SK-N-MC (cell line): Measurements from ENCODE around the gene SYCN.

ENCODE experiments used
- DNase-seq: peaks from one replicate; pipeline ENCODE4 v3.0.0-alpha.2; 2011; ENCODE audit warnings: low read depth, low spot score
- H3K27ac ChIP-seq: fragments of 200-600 bp; sonication (generic); 2 replicates; pipeline ENCODE4 v1.5.1; 2016; ENCODE audit warnings: mixed run types
- H3K36me3 ChIP-seq: fragments of 200-600 bp; sonication (generic); 2 replicates; pipeline ENCODE4 v1.6.1; 2017; ENCODE audit warnings: antibody characterized with exemption, low read length, mixed read lengths; ENCODE audit not compliant: insufficient read depth
- H3K4me3 ChIP-seq: fragments of 200-600 bp; sonication (generic); 2 replicates; pipeline ENCODE4 v1.5.1; 2016
- H3K9ac ChIP-seq: fragments of 200-600 bp; sonication (generic); 2 replicates; pipeline ENCODE4 v1.8.0; 2017; ENCODE audit warnings: mixed run types, mixed read lengths; ENCODE audit not compliant: insufficient read length
- H3K9me3 ChIP-seq: fragments of 200-600 bp; sonication (generic); 2 replicates; pipeline ENCODE4 v1.6.1; 2017; ENCODE audit warnings: low read depth, mild to moderate bottlenecking, antibody characterized with exemption, low read length, moderate library complexity, mixed read lengths
- EZH2 ChIP-seq: fragments of 200-600 bp; sonication (generic); IDR thresholded peaks from one replicate; pipeline ENCODE4 v1.6.1; 2017; ENCODE audit warnings: antibody characterized with exemption
- FOXP2 ChIP-seq: optimal IDR thresholded peaks from 2 replicates; pipeline ENCODE3; 2011; ENCODE audit warnings: mild to moderate bottlenecking, moderate library complexity; ENCODE audit not compliant: insufficient read depth; ENCODE audit errors: extremely low read length, control extremely low read depth
- POLR2AphosphoS5 ChIP-seq: IDR thresholded peaks from 2 replicates; pipeline ENCODE4 v1.6.1; 2012; ENCODE audit warnings: mild to moderate bottlenecking, low read depth, low read length, borderline replicate concordance

SYCN gene

DNA sequence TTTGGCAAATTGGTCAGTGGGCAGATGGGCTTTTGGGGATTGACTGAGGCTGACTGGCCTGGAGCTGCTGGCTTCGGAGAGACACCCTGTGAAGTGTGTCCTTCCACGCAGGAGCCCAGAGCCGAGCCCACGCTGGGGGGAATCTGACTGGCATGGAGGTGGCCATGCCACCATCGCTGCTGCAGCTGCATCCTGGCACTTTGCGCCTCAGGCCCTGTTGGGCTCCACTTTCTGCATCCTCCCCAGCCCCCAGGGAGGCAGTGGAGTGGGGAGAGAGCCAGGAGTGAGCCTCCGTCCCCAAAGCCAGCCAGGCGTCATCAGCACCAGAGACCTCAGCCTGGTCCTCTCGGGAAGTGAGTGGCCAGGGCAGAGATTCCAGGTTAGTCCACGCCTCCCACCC lies 24.3 kb downstream of the SYCN start:
- no peak overlapping the region for H3K9ac ChIP-seq

DNA sequence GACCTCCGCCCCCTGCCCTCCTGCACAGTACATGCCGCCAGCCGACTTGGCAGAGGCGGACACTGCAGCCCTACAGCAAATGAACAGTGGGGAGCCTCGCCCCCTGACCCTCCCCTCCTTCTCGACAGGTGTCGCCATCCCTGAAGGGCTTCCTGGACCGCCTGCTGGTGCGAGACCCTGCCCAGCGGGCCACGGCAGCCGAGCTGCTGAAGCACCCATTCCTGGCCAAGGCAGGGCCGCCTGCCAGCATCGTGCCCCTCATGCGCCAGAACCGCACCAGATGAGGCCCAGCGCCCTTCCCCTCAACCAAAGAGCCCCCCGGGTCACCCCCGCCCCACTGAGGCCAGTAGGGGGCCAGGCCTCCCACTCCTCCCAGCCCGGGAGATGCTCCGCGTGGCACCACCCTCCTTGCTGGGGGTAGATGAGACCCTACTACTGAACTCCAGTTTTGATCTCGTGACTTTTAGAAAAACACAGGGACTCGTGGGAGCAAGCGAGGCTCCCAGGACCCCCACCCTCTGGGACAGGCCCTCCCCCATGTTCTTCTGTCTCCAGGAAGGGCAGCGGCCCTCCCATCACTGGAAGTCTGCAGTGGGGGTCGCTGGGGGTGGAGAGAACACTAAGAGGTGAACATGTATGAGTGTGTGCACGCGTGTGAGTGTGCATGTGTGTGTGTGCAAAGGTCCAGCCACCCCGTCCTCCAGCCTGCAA lies 25.6 kb downstream of the SYCN start:
- Histone ChIP-seq H3K9ac (no peak overlapping the region), H3K36me3 (no peaks in the 10 kb centered on the region), H3K9me3 (no peaks in the 10 kb centered on the region), H3K27ac (no peak overlapping the region), H3K4me3 (no peak overlapping the region)
- DNase-seq = no peak
- TF ChIP-seq POLR2AphosphoS5 = no peak
- TF ChIP-seq EZH2 = no peak
- no peak for TF ChIP-seq FOXP2

More for the DNA sequence above, 24.3 kb downstream of the SYCN start:
- Histone ChIP-seq H3K9me3 (no peaks in the 10 kb centered on the region), H3K27ac (no peak overlapping the region), H3K4me3 (no peak overlapping the region), H3K36me3 (no peaks in the 10 kb centered on the region)
- TF ChIP-seq POLR2AphosphoS5 (no peak), EZH2 (no peak), FOXP2 (no peak)
- DNase-seq = no peak

DNA sequence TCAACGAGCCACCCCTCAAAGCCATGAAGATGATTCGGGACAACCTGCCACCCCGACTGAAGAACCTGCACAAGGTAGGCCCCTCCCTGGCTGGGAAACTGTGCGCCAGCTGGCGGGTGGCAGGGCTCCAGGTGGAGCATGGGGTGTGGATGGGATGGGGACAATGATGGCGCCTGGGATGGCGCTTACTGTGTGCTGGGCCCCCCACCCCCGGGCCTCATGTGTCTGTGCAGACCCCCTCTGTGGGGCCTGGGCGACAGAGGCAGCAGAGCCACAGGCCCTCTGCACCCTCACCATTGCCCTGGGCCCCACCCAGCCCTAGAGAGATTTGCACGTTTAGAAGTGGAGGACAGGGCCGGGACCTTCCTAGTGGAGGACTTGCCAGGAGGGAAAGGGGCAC lies 26.3 kb downstream of the SYCN start:
- H3K9me3 ChIP-seq = no peaks in the 10 kb centered on the region
- no peak overlapping the region for H3K9ac ChIP-seq
- H3K27ac ChIP-seq = no peak overlapping the region
- H3K36me3 ChIP-seq = no peaks in the 10 kb centered on the region
- no peak for TF ChIP-seq EZH2
- TF ChIP-seq POLR2AphosphoS5 = no peak
- no peak for TF ChIP-seq FOXP2
- DNase-seq = no peak
- H3K4me3 ChIP-seq = no peak overlapping the region

DNA sequence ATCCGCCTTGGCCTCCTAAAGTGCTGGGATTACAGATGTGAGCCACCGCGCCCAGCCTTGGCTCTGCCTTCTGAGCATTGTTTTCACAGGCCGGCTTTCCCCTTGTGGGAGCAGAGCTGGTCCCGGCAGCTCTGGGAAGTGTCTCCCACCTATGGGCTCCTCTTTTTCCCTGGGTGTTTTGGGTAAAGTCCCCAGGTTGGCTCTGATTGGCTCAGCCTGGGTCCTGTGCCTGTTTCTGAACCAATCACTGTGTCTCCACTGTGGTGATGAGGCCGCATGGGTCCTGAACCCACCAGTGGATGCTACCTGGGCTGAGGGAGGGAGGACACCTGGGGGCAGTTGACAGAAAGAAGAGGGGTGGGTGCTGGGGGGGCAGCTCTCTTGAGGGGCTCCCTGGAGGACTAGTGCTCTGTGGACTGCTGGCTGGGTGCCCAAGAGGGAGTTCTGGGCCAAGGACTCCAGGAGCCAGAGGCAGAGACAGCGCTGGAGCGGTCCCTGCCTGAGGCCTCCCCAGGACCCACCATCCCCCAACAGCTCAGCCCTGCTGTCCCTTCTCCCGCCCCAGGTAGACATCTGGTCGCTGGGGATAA lies 26.9 kb downstream of the SYCN start:
- H3K4me3 ChIP-seq = no peak overlapping the region
- no peak for TF ChIP-seq EZH2
- H3K9me3 ChIP-seq = no peaks in the 10 kb centered on the region
- H3K36me3 ChIP-seq = no peaks in the 10 kb centered on the region
- DNase-seq = no peak
- no peak overlapping the region for H3K9ac ChIP-seq
- no peak overlapping the region for H3K27ac ChIP-seq

DNA sequence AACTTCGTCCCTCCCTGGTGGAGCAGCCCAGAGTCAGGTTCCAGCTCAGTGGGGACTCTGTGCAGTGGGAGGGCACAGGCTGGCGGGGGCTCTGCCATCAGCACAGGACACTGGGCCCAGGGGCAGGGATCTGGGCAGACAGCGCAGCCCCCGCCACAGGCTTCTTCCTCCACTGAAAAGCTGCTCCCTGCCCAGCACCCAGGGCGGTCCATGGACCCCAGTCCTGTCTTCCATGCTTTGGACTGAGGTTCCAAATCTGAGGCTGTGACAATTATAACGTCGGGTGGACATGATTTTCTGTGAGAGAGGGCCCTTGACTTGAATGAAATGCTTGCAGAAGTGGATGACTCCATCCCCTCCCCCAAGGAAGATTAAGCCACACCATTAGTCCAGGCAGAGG lies 28.5 kb downstream of the SYCN start:
- H3K9me3 ChIP-seq = no peaks in the 10 kb centered on the region
- H3K27ac ChIP-seq = no peak overlapping the region
- H3K36me3 ChIP-seq = no peaks in the 10 kb centered on the region
- DNase-seq = no peak
- no peak overlapping the region for H3K4me3 ChIP-seq
- TF ChIP-seq FOXP2 (no peak), POLR2AphosphoS5 (no peak), EZH2 (no peak)
- no peak overlapping the region for H3K9ac ChIP-seq

DNA sequence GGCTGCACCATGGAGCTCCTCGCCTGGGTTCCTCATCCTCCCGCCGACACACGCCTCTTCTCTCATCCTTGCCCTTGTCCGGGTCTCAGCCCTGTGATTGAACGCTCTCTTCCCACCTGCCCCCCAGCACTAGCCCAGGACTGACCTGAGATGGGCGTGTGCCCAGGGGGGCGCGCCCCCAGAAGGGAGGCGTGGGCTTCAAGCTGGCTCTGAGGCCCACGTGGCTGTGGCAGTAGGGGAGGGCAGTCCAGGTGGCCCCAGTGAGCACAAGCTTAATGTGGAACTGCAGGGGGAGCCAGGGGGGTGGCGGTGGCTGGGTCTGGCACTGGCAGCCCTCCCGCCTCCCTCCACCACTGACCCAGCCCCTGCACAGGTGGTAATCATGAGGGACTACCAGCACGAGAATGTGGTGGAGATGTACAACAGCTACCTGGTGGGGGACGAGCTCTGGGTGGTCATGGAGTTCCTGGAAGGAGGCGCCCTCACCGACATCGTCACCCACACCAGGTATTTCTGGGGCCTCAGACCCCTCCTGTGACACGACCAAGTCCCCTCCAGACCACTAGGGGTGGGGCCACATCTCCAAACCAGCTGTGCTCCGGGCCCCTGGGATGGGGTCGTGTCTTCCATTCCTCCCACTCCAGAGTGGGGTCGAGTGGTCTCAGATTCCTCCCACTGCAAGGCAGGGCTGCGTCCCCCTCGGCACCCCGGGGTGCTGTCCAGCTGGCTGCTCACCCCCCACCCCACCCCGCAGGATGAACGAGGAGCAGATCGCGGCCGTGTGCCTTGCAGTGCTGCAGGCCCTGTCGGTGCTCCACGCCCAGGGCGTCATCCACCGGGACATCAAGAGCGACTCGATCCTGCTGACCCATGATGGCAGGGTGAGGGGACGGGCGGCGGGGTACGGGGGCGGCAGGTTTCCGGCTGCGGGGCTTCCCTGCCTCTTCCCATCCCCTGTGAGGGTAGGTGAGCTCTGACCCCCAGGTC lies 29.2 kb downstream of the SYCN start:
- Histone ChIP-seq H3K27ac (no peak overlapping the region), H3K9ac (no peak overlapping the region), H3K36me3 (no peaks in the 10 kb centered on the region), H3K4me3 (no peak overlapping the region), H3K9me3 (no peaks in the 10 kb centered on the region)
- TF ChIP-seq POLR2AphosphoS5 (no peak), EZH2 (no peak), FOXP2 (no peak)
- DNase-seq = no peak

DNA sequence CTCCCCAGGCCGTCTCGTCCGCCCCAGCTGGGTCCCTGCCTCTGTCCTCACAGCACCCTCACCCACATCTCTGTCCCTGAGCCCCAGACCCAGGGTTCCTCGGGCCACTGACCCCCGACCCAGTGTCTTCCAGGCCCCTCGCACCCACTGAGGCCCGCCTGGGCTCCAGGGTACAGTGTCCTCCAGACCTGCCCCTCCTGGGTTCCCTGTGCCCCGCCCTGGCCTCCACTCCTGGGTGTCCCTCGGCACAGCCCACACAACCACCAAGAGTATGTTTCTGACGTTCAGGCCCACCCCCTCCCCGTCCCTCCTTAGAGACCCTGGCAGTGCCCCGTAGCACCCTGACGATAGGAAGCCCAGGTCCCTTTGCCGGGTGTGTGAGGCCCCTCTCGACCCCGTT lies 29.9 kb downstream of the SYCN start:
- H3K36me3 ChIP-seq = no peaks in the 10 kb centered on the region
- TF ChIP-seq POLR2AphosphoS5 = no peak
- TF ChIP-seq EZH2 = no peak
- TF ChIP-seq FOXP2 = no peak
- H3K9ac ChIP-seq = no peak overlapping the region
- no peak overlapping the region for H3K4me3 ChIP-seq
- no peak overlapping the region for H3K27ac ChIP-seq
- no peak for DNase-seq
- H3K9me3 ChIP-seq = no peaks in the 10 kb centered on the region

DNA sequence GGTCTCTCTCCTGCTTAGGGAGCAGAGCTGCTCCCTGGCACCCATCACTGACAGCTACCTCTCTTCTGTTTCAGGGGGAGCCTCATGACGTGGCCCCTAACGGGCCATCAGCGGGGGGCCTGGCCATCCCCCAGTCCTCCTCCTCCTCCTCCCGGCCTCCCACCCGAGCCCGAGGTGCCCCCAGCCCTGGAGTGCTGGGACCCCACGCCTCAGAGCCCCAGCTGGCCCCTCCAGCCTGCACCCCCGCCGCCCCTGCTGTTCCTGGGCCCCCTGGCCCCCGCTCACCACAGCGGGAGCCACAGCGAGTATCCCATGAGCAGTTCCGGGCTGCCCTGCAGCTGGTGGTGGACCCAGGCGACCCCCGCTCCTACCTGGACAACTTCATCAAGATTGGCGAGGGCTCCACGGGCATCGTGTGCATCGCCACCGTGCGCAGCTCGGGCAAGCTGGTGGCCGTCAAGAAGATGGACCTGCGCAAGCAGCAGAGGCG lies 30.5 kb downstream of the SYCN start:
- TF ChIP-seq EZH2 (no peak), FOXP2 (no peak), POLR2AphosphoS5 (no peak)

More for the DNA sequence above, 30.5 kb downstream of the SYCN start:
- no peak overlapping the region for H3K27ac ChIP-seq
- no peaks in the 10 kb centered on the region for H3K9me3 ChIP-seq
- DNase-seq = no peak
- no peak overlapping the region for H3K9ac ChIP-seq
- no peak overlapping the region for H3K4me3 ChIP-seq
- H3K36me3 ChIP-seq = no peaks in the 10 kb centered on the region
